ENCODE measurements around the gene COL18A1.

Gene COL18A1

DNA sequence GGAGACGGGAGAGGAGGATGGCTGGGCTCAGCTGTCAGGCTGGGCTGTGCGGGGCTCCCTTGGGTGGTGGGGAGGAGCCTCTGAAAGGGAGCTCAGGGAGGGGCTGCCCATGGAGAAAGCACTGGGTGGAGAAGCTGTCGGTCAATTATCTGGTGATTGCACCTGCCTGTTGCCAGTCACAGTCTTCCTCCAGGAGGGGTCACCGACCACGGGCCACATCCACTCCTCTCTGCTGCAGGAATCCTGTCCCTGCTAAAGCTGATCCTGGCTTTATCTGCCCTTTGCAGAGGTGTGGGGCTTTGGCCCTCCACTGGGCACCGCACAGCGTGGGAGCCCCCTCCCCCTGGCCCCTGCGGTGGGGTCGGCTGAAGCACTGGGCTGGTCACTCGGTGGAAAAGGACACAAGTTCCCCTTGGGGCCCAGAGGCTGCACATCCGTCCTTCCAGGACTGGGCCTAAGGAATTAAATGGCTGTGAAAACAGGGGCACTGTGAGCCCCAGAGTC, 21.8 kb upstream of the COL18A1 start:
- no peak for TF ChIP-seq CTCF (IDR thresholded peaks at IDR 0.05; ENCODE audit: low read depth, low read length)
- H3K4me3 ChIP-seq (ENCODE audit: low read depth, low read length), result no peak overlapping the region
- in situ Hi-C loops (cut with HindIII; ENCODE audit: low sequenced_read_pairs), result no loop called here
- no peak for DNase-seq (ENCODE audit: low read depth, low spot score)

- H3K4me3 ChIP-seq (ENCODE audit: low read depth, low read length), result no peak overlapping the region
- TF ChIP-seq CTCF (IDR thresholded peaks at IDR 0.05; ENCODE audit: low read depth, low read length), result no peak
- in situ Hi-C loops (cut with HindIII; ENCODE audit: low sequenced_read_pairs), result no loop called here
- DNase-seq (ENCODE audit: low read depth, low spot score), result no peak
Measured at GRCh38 chr21:45383615-45384201, 21.3 kb upstream of the COL18A1 start.

DNA sequence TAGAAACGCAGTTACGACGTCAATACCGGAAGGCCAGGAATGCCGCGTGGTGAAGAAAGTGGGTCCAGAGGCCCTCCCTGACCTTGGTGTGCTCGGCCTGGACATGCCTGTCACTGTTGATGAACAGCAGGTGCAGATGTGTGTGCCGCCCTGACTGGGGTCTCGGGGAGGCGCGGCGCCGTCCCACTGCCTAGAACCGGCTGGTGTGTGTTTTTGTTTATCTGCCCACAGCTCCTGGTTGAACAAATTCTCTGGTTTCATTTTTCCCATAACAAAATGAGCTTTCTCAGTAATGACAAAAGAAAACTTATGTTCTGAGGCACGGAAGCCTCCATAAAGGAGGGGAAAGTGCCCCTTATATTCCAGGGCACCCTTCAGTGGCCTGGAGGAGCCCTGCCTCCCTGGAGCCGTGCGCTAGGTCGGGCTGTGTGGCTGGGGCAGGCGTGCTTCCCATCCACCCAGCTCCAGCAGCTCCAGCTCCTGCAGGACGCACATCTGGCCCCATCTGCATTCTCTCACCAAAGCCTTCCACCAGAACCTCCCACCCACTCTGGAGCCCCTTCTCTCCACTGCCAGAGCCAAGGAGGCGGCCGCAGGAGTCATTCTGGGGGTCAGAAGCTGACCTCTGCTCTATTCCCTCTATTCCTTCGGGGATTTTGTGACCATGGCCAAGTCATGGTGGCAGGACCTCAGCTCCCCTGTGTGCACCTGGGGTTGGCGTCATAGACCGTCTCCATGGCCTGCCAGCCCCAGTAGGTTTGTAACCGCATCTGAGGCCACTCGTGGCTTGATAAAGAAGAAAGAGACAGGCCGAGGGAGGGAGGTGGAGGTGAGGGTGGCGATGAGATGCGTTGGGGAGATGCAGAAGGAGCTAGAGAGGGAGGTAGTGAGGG, 20.1 kb upstream of the COL18A1 start:
- in situ Hi-C loops (cut with HindIII; ENCODE audit: low sequenced_read_pairs), result no loop called here
- no peak for TF ChIP-seq CTCF (IDR thresholded peaks at IDR 0.05; ENCODE audit: low read depth, low read length)
- H3K4me3 ChIP-seq (ENCODE audit: low read depth, low read length), result no peak overlapping the region
- DNase-seq (ENCODE audit: low read depth, low spot score), result no peak

GRCh38 chr21:45385549-45386050, 19.4 kb upstream of the COL18A1 start:
- no peak overlapping the region for H3K4me3 ChIP-seq (ENCODE audit: low read depth, low read length)
- in situ Hi-C loops (cut with HindIII; ENCODE audit: low sequenced_read_pairs), result no loop called here
- DNase-seq (ENCODE audit: low read depth, low spot score), result no peak
- TF ChIP-seq CTCF (IDR thresholded peaks at IDR 0.05; ENCODE audit: low read depth, low read length), result no peak

- TF ChIP-seq CTCF (IDR thresholded peaks at IDR 0.05; ENCODE audit: low read depth, low read length), result no peak
- in situ Hi-C loops (cut with HindIII; ENCODE audit: low sequenced_read_pairs), result no loop called here
- DNase-seq (ENCODE audit: low read depth, low spot score), result no peak
- no peak overlapping the region for H3K4me3 ChIP-seq (ENCODE audit: low read depth, low read length)
Measured at GRCh38 chr21:45386336-45386727, 18.6 kb upstream of the COL18A1 start.

- no peak overlapping the region for H3K4me3 ChIP-seq (ENCODE audit: low read depth, low read length)
- TF ChIP-seq CTCF (IDR thresholded peaks at IDR 0.05; ENCODE audit: low read depth, low read length), result peak; percentile 43
- peak; percentile 94 for DNase-seq (ENCODE audit: low read depth, low spot score)
- in situ Hi-C loops (cut with HindIII; ENCODE audit: low sequenced_read_pairs), result no loop called here
Measured at GRCh38 chr21:45386728-45387371, 18.1 kb upstream of the COL18A1 start.
